ENCODE results near the gene AOC3. TPM values are rescaled to one million over a fixed set of nuclear protein-coding genes. Genes with fewer than 3 reads are reported as not detected.

The AOC3 gene, protein sequence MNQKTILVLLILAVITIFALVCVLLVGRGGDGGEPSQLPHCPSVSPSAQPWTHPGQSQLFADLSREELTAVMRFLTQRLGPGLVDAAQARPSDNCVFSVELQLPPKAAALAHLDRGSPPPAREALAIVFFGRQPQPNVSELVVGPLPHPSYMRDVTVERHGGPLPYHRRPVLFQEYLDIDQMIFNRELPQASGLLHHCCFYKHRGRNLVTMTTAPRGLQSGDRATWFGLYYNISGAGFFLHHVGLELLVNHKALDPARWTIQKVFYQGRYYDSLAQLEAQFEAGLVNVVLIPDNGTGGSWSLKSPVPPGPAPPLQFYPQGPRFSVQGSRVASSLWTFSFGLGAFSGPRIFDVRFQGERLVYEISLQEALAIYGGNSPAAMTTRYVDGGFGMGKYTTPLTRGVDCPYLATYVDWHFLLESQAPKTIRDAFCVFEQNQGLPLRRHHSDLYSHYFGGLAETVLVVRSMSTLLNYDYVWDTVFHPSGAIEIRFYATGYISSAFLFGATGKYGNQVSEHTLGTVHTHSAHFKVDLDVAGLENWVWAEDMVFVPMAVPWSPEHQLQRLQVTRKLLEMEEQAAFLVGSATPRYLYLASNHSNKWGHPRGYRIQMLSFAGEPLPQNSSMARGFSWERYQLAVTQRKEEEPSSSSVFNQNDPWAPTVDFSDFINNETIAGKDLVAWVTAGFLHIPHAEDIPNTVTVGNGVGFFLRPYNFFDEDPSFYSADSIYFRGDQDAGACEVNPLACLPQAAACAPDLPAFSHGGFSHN
- total RNA-seq (2014; rRNA removed; shearing (Covaris generic)): 0.30 and 0.34 TPM in 2 replicates

DNA sequence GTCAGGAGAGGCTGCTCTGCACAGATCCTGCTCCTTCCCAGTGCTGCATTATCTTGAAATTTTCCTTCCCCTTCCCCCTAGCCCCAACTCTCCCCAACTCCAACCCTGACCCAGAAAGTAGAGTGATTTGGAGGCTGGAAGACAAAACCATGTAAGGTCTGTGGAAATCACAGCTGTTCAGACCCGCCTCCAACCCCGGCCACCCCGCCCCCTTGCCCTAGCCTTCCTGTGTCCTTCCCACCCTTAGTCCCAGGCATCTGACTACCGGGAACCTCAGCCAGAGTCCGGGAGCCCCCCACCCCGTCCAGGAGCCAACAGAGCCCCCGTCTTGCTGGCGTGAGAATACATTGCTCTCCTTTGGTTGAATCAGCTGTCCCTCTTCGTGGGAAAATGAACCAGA, at the start of gene AOC3:
TSS of gene AOC3 (plus strand) at position 246 of the 400 bp plus-strand sequence. CDS start at position 391, 145 bp downstream.
- H3K27ac ChIP-seq: no peak within 1 kb of the TSS
- H3K4me1 ChIP-seq: peaks cover 4% of the 10 kb centered on the region; the same call in 1 of the 2 replicates
- H3K27me3 ChIP-seq: no peaks in the 10 kb centered on the region
- peak; percentile 39 to 53 for DNase-seq
- H3K4me3 ChIP-seq: 0 out of 2 replicates have a peak within 1 kb of the TSS, but pooled peaks have one; percentile 9
- no peaks in the 10 kb centered on the region for H3K9me3 ChIP-seq (replicated peaks)
- H3K36me3 ChIP-seq: no peaks in the 10 kb centered on the region

DNA sequence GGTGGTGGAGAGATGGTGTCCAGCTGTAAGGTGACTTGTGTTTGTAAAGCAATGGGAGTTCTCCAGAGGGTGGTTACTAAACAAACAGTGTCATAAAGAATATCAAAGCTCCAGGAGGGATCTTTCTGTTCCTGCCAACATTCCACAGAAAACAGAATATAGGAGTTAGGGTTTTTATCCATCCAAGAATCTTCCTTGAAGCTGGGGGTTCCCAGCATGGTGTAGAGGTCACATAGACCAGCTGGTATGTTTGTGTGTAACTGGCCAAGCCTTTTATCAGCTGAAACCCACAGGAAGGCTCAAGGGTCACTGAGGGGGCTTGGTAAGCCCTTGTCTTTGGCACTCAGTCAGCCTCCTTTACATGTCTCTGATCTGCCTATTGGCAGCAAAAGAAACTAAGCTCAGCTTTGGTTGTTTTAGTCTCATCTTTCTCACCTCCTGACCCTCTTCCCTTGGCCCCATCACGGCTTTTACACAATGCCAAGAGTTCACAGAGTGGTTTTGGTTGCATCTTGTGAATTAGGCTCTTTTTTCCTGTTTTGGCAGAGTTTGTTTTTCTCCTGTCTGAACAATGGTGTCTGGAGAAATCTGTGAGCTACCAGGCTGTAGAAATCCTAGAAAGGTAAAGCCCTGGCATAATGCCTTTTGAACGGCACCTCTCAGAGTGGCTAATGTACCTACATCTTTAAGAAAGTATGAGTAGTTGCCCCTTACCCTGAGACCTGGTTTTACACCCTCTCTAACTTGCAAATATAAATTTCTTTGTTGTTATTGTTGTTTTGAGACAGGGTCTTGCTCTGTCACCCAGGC, 47.7 kb upstream of the AOC3 start:
- Histone ChIP-seq H3K9me3 (replicated peaks) (no peaks in the 10 kb centered on the region), H3K36me3 (no peaks in the 10 kb centered on the region), H3K27me3 (no peaks in the 10 kb centered on the region), H3K4me1 (0 out of 2 replicates have a peak, but pooled peaks cover 6% of the 10 kb centered on the region), H3K27ac (no peak overlapping the region), H3K4me3 (no peak overlapping the region)
- no peak for DNase-seq

GRCh38 chr17:42804918-42805367, 46.1 kb upstream of the AOC3 start:
- Histone ChIP-seq H3K4me3 (no peak overlapping the region), H3K27ac (no peak overlapping the region), H3K36me3 (no peaks in the 10 kb centered on the region), H3K4me1 (0 out of 2 replicates have a peak, but pooled peaks cover 6% of the 10 kb centered on the region), H3K9me3 (replicated peaks) (no peaks in the 10 kb centered on the region), H3K27me3 (no peaks in the 10 kb centered on the region)
- DNase-seq: no peak

DNA sequence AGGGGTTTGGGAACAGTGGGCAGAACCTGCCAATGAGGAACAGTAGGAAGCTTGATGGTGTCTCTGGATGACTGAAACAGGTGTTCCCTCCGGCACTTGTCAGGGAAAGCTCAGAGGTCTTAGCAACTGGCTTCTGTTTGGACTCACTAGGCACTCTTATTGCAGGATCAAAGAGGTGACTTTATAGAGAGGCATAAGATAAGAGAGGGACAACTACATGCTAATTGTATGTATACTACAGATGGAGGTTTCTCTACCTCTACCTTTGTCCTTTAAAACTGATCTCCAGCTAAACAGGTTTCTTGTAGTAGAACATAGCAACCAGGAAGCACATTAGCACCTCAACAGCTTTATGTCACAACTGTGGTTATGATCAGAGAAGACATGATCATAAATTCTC, 44.8 kb upstream of the AOC3 start:
- peaks cover 2% of the 10 kb centered on the region; the same call in 1 of the 2 replicates for H3K36me3 ChIP-seq
- DNase-seq: no peak
- no peaks in the 10 kb centered on the region for H3K9me3 ChIP-seq (replicated peaks)

DNA sequence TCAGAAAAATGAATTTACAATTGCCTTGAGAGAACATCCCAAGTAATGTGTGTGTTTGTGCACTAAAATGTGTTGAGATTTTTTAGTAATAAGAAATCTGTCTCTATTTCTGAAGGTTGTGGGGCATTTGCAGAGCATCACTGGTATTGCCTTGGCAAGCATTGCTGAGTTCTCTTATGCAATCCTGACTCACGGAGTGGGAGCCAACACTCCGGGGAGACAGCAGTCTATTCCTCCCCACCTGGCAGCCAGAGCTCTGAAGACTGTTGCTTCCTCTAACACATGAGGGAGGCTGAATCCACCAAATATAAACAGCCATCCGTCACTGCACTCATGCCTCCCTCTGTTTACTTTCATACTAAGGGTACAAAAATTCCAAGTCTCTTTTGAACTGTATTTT, 41.7 kb upstream of the AOC3 start:
- Histone ChIP-seq H3K27me3 (no peaks in the 10 kb centered on the region), H3K9me3 (replicated peaks) (no peaks in the 10 kb centered on the region), H3K4me3 (no peak overlapping the region), H3K4me1 (no peaks in the 10 kb centered on the region), H3K27ac (no peak overlapping the region), H3K36me3 (peaks cover 10% of the 10 kb centered on the region)
- no peak for DNase-seq

More for the DNA sequence above, 44.8 kb upstream of the AOC3 start:
- no peak overlapping the region for H3K4me3 ChIP-seq
- 0 out of 2 replicates have a peak, but pooled peaks cover 6% of the 10 kb centered on the region for H3K4me1 ChIP-seq
- no peak overlapping the region for H3K27ac ChIP-seq
- H3K27me3 ChIP-seq: no peaks in the 10 kb centered on the region

DNA sequence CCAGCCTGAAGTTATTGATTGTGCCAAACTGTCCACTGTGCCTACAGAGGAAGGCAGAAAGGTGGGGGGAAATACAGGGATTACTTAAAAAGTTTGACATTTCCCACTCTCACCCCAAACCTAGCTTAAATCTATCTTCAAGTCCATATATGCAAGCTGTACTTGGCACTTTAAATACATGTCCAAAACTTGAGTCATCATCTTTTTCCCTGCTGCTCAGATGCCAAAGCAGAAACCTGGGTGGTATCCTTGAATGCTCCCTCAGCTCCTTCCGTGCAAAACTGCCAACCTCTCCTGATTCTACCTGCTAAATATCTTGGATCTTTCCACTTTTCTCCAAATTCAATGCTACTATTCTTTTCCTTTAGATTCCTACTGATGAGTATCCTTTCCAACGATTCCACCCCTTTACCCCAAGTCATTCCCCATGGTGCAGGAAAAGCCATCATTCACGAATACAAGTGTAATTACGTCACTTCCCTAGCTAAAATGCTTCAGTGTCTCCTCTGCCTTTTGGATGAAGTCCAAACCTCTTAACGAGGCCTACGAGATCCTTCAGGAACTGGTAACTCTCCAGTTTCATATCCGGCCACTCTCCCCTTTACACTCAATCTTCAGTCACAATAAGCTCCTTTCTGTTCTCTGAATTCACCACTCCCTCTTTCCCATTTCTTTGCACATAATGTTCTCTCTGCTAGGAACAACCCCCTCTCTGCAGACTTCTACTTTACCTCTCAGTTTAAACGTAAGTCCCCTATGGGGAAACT, 36.2 kb upstream of the AOC3 start:
- no peak overlapping the region for H3K4me3 ChIP-seq
- H3K27ac ChIP-seq: no peak overlapping the region
- H3K27me3 ChIP-seq: no peaks in the 10 kb centered on the region
- H3K9me3 ChIP-seq (replicated peaks): no peaks in the 10 kb centered on the region
- no peak for DNase-seq
- peaks cover 48% of the 10 kb centered on the region for H3K36me3 ChIP-seq
- no peaks in the 10 kb centered on the region for H3K4me1 ChIP-seq

- peaks cover 55% of the 10 kb centered on the region for H3K36me3 ChIP-seq
- no peaks in the 10 kb centered on the region for H3K9me3 ChIP-seq (replicated peaks)
- H3K4me1 ChIP-seq: no peaks in the 10 kb centered on the region
These were observed 33.1 kb upstream of the AOC3 start for GRCh38 chr17:42817866-42818265.

DNA sequence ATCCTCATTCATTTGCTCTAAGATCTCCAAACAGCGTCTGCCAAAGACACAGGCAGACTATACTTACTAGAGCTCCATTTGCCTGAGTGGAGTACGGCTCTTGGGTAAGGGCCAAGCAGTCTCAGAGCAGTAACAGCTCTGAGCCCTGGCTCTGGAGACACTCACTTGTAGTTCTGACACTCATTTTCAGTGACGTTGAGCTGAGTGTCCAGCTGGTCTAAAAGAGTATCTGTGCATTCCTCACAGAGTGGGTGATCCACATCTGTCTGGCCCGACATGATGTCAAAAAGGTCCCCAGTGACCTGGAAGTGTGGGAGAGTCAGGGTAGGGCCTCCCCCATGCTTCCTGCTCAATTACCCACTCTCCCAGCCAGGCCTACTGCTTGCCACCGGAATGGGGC, 32.6 kb upstream of the AOC3 start:
- Histone ChIP-seq H3K27me3 (no peaks in the 10 kb centered on the region), H3K9me3 (replicated peaks) (no peaks in the 10 kb centered on the region), H3K27ac (no peak overlapping the region), H3K4me1 (no peaks in the 10 kb centered on the region), H3K36me3 (peaks cover 55% of the 10 kb centered on the region), H3K4me3 (no peak overlapping the region)
- DNase-seq: no peak

More at GRCh38 chr17:42817866-42818265, 33.1 kb upstream of the AOC3 start:
- Histone ChIP-seq H3K27me3 (no peaks in the 10 kb centered on the region), H3K4me3 (no peak overlapping the region), H3K27ac (no peak overlapping the region)
- no peak for DNase-seq

- no peak overlapping the region for H3K4me3 ChIP-seq
- peaks cover 47% of the 10 kb centered on the region for H3K36me3 ChIP-seq
- H3K27ac ChIP-seq: no peak overlapping the region
- H3K4me1 ChIP-seq: no peaks in the 10 kb centered on the region
- no peaks in the 10 kb centered on the region for H3K27me3 ChIP-seq
- DNase-seq: peak; percentile 68 to 83
- H3K9me3 ChIP-seq (replicated peaks): no peaks in the 10 kb centered on the region
These were observed 31.0 kb upstream of the AOC3 start for GRCh38 chr17:42819939-42820535.

DNA sequence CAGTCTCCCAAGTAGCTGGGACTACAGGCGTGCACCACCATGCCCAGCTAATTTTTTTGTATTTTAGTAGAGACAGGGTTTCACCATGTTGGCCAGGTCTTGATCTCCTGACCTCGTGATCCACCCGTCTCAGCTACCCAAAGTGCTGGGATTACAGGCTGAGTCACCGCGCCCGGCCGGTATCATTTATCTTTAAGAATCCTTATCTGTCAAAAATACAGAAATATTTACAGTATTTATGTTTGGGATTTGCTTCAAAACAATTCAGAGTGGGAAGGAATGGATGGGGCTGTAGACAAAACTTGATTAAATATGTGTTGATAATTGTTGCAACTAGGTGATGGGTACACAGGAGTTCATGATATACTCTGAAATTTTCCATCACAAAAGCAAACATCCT, 29.8 kb upstream of the AOC3 start:
- Histone ChIP-seq H3K4me3 (no peak overlapping the region), H3K4me1 (no peaks in the 10 kb centered on the region), H3K9me3 (replicated peaks) (no peaks in the 10 kb centered on the region), H3K36me3 (peaks cover 36% of the 10 kb centered on the region), H3K27ac (no peak overlapping the region), H3K27me3 (no peaks in the 10 kb centered on the region)
- DNase-seq: no peak

DNA sequence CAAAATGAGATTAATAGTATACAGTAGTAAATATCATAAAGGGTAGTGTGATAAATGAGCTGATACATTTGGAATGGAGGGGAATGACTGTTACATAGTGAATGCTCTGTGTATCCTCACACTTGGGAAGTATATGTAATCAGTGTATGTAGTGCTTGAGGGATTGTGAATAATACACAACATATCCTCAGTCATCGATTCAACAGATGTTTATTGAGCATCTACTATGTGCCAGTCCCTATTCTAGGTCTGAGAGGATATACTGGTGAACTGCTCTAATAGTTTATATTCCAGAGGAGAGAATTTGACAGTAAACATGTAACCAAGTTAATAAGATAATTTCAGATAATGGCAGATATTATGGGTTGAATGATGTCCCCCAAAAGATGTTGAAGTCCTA, 23.5 kb upstream of the AOC3 start:
- DNase-seq: no peak
- Histone ChIP-seq H3K27me3 (no peaks in the 10 kb centered on the region), H3K27ac (no peak overlapping the region), H3K4me1 (no peaks in the 10 kb centered on the region), H3K4me3 (no peak overlapping the region), H3K9me3 (replicated peaks) (no peaks in the 10 kb centered on the region), H3K36me3 (no peaks in the 10 kb centered on the region)

- no peak for DNase-seq
- H3K27me3 ChIP-seq: no peaks in the 10 kb centered on the region
- H3K36me3 ChIP-seq: peaks cover 13% of the 10 kb centered on the region
- H3K9me3 ChIP-seq (replicated peaks): no peaks in the 10 kb centered on the region
- H3K4me1 ChIP-seq: no peaks in the 10 kb centered on the region
- no peak overlapping the region for H3K4me3 ChIP-seq
- H3K27ac ChIP-seq: no peak overlapping the region
These were observed 20.0 kb upstream of the AOC3 start for GRCh38 chr17:42830971-42831370.

GRCh38 chr17:42832213-42832933, 18.6 kb upstream of the AOC3 start:
- Histone ChIP-seq H3K36me3 (peaks cover 25% of the 10 kb centered on the region), H3K27ac (peak overlapping the region; percentile 79), H3K4me3 (peak overlapping the region; percentile 86), H3K9me3 (replicated peaks) (no peaks in the 10 kb centered on the region), H3K27me3 (no peaks in the 10 kb centered on the region), H3K4me1 (no peaks in the 10 kb centered on the region)
- no peak for DNase-seq

Data from SJCRH30 (cell line).